Medulla oblongata (tissue), 1 donor: Measurements from ENCODE around the gene PNKD.

Source experiments
- DNase-seq: peaks from one replicate; pipeline ENCODE4 v3.0.0-alpha.2; 2015; ENCODE audit errors: extremely low spot score

The PNKD gene

DNA sequence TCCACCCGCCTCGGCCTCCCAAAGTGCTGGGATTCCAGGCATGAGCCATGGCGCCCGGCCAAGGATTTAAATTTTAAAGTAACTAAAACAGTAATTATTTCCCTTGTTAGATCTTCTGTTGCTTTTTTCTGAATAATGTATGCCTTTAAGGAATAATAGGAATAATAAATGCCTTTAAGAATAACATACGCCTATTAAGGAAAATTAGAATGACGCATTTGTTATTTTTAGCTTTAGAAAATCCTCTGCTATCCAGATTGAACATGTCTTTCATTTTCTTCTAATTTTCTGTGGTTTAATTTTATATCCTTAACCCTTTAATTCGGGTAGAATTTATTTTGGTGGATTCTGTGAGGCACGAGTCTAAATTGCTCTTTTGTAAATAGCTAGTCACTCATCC is 45.1 kb downstream of the PNKD start:
- no peak for DNase-seq

- no peak for DNase-seq
These were observed 46.9 kb downstream of the PNKD start for GRCh38 chr2:218317303-218317630.

DNA sequence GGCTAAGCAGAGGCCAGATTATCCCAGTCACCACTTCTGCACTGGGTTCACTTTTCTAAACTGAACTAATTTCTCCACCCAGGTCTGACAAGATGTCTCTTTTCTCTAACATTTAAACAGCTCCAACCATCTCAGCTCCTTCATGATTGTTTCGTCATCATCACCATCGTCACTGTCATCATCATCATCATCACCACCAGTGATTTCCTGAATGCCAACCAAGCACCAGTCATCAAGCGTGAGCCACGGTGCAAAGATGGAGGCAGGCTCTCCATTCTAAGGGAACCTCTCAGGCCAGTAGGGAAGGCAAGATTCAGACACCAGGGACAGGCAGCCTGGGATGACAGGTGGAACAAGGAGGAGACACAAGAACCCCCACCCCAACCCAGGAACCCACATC is 47.5 kb downstream of the PNKD start:
- no peak for DNase-seq

GRCh38 chr2:218318241-218318640 is 47.9 kb downstream of the PNKD start:
- DNase-seq: no peak

- DNase-seq: no peak
These were observed 49.6 kb downstream of the PNKD start for GRCh38 chr2:218319813-218320365.

- DNase-seq: no peak
These were observed 50.5 kb downstream of the PNKD start for GRCh38 chr2:218320704-218321336.

GRCh38 chr2:218322768-218323525 is 52.6 kb downstream of the PNKD start:
- DNase-seq: peak; percentile 73

DNA sequence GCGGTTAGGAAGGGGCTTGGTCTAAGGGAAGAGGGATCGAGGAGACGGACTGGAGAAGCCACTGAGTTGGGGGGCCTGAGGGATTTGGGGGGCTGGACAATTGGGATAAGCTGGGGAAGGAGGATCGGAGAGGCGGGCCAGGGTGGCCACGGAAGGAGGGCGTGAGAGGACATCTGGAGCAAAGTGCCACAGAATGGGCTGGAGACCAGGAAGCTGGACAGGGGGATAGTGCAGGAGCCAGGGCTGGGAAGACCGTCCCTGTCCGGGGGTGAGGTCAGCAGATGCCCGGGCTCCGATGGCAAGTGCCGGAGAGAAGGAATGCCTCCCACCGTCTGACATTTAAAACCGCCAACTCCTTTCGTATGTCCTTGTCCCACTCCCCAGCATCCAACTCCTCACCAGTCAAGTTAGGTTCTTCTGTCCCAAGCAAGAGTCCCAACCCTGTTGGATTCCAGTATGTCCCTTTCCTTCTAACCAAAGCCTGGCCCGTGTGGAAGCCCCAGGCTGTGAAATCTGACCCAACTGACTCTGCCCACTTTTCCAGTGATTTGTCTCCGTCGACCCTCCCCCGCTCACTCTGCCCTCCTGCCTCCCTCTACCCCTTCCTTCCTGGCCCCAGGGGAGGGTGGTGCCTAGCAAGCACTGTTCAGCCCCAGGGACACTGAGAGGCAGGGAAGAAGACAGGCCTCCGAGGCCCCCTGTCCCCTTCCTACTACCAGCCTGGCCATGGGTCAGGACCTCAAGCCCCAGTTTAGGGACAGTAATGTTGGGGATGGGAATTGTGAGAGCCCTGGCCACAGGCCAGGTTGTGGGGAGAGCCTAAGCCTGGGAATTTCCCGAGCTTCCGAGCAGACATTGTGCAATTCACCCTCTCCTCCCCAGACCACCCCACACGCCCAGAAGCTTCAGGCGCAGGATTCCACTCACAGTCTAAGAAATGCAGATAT is 53.5 kb downstream of the PNKD start:
- DNase-seq: peak; percentile 19

DNA sequence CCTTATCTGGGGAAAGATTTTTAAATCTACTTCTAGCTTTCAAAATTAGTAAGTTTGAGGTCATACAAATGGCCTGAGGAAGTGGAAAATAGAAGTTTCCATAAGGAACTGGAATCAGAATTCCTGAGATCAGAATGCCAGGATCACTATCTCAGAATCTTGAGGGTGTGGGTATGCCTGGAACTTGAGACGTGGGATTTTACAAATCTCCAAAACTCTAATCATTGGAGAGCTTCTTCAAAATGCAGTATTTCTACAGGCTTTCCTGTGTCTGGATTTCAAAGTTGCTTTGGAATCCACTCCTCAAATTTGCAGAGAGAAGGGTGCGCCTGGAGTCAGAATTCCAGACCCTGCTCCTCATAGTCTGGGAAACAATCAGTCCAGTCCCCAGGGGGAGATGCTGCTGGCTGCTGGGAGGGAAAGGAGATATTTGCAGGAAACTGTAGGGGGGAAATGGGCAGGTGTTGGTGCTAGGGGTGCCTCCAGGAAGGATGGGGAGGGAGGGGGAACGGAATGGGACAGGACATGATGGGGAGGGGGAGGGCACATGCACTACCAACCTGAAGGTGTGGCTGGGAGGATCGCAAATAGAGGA is 55.3 kb downstream of the PNKD start:
- no peak for DNase-seq

DNA sequence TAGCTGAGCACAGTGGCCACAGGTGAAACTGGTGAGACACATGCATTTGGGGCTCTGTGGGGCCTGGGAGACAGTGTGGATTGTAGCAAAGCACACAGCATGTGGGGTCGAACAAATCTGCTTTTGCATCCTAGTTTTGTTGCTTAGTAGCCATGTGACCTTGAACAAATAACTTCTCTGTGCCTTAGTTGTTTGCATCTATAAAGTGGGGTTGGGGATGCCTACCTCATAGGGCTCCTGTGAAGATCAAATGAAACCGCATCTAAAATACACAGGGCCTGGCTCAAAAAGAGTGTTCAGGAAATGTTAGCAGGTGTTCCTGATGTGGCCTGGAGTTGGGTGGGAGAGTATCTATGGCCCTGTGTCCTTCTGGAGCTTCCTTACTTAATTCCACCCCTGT is 56.0 kb downstream of the PNKD start:
- DNase-seq: no peak

- no peak for DNase-seq
These were observed 57.3 kb downstream of the PNKD start for GRCh38 chr2:218327451-218328210.

- DNase-seq: no peak
These were observed 58.0 kb downstream of the PNKD start for GRCh38 chr2:218328294-218328693.

DNA sequence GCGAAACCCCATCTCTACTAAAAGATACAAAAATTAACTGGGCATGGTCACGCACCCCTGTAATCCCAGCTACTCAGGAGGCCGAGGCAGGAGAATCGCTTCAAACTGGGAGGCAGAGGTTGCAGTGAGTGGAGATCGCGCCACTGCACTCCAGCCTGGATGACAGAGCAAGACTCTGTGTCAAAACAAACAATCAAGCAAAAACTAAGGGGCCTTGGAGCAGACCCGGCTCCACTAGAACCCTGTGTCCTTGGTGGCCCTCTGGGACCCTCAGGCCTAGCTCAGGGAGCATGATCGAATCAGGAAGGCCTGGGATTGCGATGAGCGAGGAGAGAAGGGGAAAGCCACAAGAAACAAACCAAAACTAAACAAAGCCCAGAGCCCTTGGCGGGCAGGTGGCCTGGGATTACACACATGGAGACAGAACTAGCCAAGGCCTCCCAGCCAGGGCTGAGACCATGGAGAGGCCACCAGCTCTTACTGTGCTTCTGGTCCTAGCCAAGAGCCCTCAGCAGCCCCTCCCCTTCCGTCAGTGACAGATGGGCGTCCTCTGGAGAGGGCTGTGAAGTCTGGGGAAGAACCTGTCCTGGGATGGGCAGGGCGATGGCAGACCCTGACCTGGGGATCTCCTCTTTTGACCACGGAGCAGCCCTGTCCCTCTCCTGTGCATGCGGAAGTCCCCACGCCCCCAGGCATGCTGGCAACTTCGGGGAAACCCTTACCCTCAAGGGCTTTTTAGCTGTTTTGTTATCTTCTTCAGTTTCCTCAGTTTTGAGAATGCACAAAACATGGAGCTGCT is 58.9 kb downstream of the PNKD start:
- DNase-seq: no peak

DNA sequence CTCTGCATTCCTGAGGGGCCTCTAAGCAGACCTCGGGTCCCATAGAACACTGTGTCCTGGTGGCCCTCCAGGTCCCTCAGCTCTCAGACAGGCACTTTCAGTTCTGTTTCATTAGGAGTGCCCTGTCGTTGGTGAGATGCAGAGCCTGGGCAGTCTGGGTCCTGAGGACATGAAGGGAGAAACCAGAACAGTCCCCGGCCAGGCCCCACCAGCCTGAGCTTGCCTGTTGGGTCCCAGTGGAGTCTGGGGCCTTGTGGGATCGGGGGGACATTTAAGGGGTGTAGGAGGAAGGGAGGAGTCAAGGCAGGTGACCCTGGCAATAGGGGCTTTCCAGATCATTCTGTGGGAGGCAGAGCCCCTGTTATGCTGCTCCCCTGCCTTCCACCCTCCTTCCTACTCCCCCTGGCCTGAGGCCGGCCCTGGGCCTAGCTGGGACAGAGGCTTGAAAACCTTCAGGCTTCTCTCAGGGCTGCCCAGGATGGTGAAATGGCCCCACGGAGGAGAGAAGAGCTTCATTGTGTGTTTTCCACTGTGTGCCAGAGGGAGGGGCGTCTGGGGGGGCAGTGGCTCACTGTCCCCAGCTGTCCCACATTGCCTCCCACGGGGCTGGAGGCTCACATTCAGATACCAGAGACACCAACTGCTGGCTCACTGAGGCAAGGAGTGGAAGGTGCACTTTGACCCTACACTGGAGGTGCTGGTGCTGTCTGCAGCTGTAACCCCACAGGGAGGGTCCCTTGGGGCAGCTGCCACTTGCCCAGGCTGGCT is 59.7 kb downstream of the PNKD start:
- DNase-seq: peak; percentile 32

DNA sequence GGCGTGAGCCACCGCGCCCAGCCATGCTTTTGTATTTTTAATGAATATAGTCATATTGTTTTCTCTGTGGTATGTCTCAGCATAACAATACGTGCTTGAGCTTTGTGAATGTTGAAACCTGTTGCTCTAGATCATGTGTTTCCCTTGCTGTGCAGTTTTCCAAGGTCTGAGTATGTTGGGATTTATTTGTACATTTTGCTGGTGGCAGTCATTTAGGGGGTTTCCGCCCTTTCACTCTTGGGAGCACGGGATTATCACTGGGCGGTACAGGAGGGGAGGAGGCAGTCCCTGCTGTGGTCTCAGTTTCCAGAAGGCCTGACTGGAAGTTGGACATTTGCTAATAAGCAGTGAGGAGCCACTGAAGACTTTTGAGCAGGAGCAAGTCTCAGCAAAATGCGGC is 61.4 kb downstream of the PNKD start:
- no peak for DNase-seq

DNA sequence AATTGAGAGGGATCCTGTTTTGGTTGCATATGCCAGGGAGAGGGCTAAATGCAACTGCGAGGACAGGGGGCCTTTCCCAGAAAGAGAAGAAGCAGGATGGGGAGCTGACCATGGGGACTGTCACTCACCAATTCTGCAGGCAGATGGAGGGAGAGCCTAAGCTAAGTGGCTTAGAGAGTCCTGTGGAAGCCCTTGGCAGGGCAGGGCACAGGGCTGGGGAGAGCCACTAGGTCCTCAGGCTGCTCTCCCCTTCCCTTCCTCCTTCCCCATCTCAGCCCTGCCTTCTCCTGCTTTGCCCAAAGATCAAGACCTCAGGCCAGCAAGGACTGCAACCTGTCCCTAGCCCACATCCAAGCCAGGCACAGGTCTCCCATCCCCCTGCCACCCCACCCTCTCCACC is 62.0 kb downstream of the PNKD start:
- DNase-seq: no peak

DNA sequence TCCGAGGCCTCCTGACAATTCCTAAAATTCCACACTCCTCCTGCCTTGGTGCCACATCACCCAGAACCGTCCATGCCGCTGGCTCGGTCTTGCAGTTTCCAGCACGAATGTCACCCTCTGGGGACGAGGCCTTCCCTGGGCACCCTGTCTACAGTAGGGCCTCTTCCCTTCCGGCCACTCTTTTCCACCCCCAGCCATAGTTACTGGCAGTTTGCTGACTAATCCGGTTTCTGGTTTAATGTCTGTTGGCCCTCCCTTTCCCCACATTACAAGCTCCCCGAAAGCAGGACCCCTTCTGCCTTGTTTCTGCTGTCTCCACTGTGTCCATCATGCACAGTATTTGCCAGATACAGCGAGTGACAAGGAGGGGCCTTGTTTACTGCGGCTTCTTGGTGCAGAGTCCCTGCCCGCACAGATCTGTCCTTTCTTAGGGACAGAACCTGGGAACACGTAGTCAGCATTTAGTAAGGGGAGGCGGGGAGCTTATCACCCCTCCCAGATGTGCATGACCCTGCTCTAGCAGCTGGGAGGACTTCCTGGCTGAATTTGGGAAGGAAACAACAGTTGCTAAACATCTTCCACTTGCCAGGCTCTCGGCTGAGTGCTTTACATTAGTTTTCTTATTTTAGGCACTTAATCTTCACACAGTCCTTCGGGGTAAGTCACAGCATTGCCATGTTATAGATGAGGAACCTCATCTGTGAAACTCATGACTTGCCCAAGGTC is 62.8 kb downstream of the PNKD start:
- DNase-seq: peak; percentile 43

- DNase-seq: no peak
These were observed 64.2 kb downstream of the PNKD start for GRCh38 chr2:218334531-218334930.

- no peak for DNase-seq
These were observed 70.3 kb downstream of the PNKD start for GRCh38 chr2:218340656-218341055.
